H1 (cell line): ENCODE data around the gene KLK10. TPM values are rescaled to one million over a fixed set of nuclear protein-coding genes. Genes with fewer than 3 reads are reported as not detected.

Experiments
- CTCF ChIA-PET: fragments of 300-600 bp; sonication (Branson Sonifier 250); formaldehyde crosslinking; loops from one replicate; lab custom pipeline; 2021; ENCODE audit not compliant: partially characterized antibody; lab: Charles Lee
- POLR2A ChIA-PET: fragments of 300-600 bp; sonication (Branson Sonifier 250); formaldehyde crosslinking; loops from one replicate; lab custom pipeline; 2021; ENCODE audit warnings: inconsistent platforms; ENCODE audit not compliant: partially characterized antibody; lab: Charles Lee
- DNase-seq, 2 experiments: peaks; one replicate each; pipeline versions ENCODE4 v3.0.0 to v3.0.0-alpha.2; 2010 to 2022; ENCODE audit warnings: low spot score in 2 of 2, low read depth in 1 of 2, mixed read lengths in 1 of 2
- FAIRE-seq: peaks from 2 replicates; lab custom pipeline; 2011; peaks lifted over from hg19 to GRCh38; lab: Jason Lieb, UNC
- H2AFZ ChIP-seq: 2 replicates; pipeline ENCODE4 v1.8.1; 2012; ENCODE audit warnings: low read length, inconsistent platforms
- H2AK5ac ChIP-seq: 2 replicates; pipeline ENCODE4 v1.6.1; 2013; ENCODE audit warnings: low read depth, low read length
- H2BK120ac ChIP-seq: replicated peaks from 2 replicates; pipeline ENCODE3; 2013; ENCODE audit warnings: low read depth, low read length, inconsistent platforms
- H2BK12ac ChIP-seq: 2 replicates; pipeline ENCODE4 v1.6.1; 2013; ENCODE audit warnings: low read depth, low read length
- H2BK15ac ChIP-seq: 2 replicates; pipeline ENCODE4 v1.6.1; 2013; ENCODE audit warnings: low read length
- H2BK20ac ChIP-seq: 2 replicates; pipeline ENCODE4 v1.6.1; 2013; ENCODE audit warnings: low read length
- H2BK5ac ChIP-seq: 2 replicates; pipeline ENCODE4 v1.6.1; 2013; ENCODE audit warnings: low read depth, low read length
- H3K14ac ChIP-seq: 2 replicates; pipeline ENCODE4 v1.6.1; 2013; ENCODE audit warnings: inconsistent platforms; ENCODE audit not compliant: insufficient read length
- H3K18ac ChIP-seq: 2 replicates; pipeline ENCODE4 v1.6.1; 2013; ENCODE audit warnings: low read length; ENCODE audit errors: extremely low read depth
- H3K23ac ChIP-seq: 2 replicates; pipeline ENCODE4 v1.6.1; 2013; ENCODE audit warnings: inconsistent platforms; ENCODE audit not compliant: insufficient read length
- H3K23me2 ChIP-seq: 2 replicates; pipeline ENCODE4 v1.6.1; 2013; ENCODE audit warnings: low read depth, low read length
- H3K27ac ChIP-seq: 2 replicates; pipeline ENCODE4 v1.6.1; 2011; ENCODE audit warnings: low read depth, low read length, inconsistent platforms
- H3K27me3 ChIP-seq, 4 experiments: replicated peaks in 1 of 4; 1 replicate in 1 of 4; 2 replicates in 3 of 4; pipeline versions ENCODE4 v1.6.1 to v1.8.1; 2011 to 2013; ENCODE audit warnings: low read length in 3 of 4, mild to moderate bottlenecking in 3 of 4, inconsistent platforms in 2 of 4, mixed read lengths in 2 of 4, moderate library complexity in 1 of 4; ENCODE audit not compliant: control insufficient read depth in 3 of 4, insufficient read depth in 3 of 4; ENCODE audit errors: extremely low read depth in 1 of 4
- H3K36me3 ChIP-seq, 4 experiments: 2 replicates each; pipeline versions ENCODE4 v1.6.1 to v1.8.1; 2011 to 2013; ENCODE audit warnings: mild to moderate bottlenecking in 4 of 4, low read length in 3 of 4, moderate library complexity in 2 of 4, control low read depth in 1 of 4, inconsistent platforms in 1 of 4; ENCODE audit not compliant: insufficient read depth in 4 of 4, control insufficient read depth in 2 of 4
- H3K4ac ChIP-seq: replicated peaks from 2 replicates; pipeline ENCODE3; 2013; ENCODE audit warnings: low read length, low read depth, mixed read lengths, inconsistent platforms; ENCODE audit not compliant: insufficient read length
- H3K4me1 ChIP-seq, 4 experiments: replicated peaks in 1 of 4; 1 replicate in 1 of 4; 2 replicates in 3 of 4; pipeline versions ENCODE4 v1.6.1 to v1.8.1; 2011 to 2013; ENCODE audit warnings: low read length in 3 of 4, inconsistent platforms in 2 of 4, mixed read lengths in 1 of 4; ENCODE audit not compliant: insufficient read depth in 4 of 4, control insufficient read depth in 3 of 4
- H3K4me2 ChIP-seq, 2 experiments: 2 replicates each; pipeline versions ENCODE4 v1.6.1 to v1.8.1; 2011 to 2013; ENCODE audit warnings: low read depth in 2 of 2, low read length in 2 of 2, control low read depth in 1 of 2, inconsistent platforms in 1 of 2, mild to moderate bottlenecking in 1 of 2; ENCODE audit not compliant: insufficient read depth in 1 of 2
- H3K4me3 ChIP-seq, 4 experiments: fragments of 200-600, 300-600 bp in 1 of 4; sonication (generic), shearing (Covaris generic), sonication (Bioruptor Twin) in 1 of 4; 2 replicates each; pipeline versions ENCODE4 v1.5.1 to v1.8.1; 2011 to 2016; ENCODE audit warnings: low read length in 4 of 4, low read depth in 3 of 4, control low read depth in 2 of 4, inconsistent platforms in 2 of 4, mild to moderate bottlenecking in 2 of 4, mixed read lengths in 1 of 4, moderate library complexity in 1 of 4; ENCODE audit not compliant: insufficient read depth in 2 of 4; ENCODE audit errors: extremely low read depth in 1 of 4
- H3K56ac ChIP-seq: replicated peaks from 2 replicates; pipeline ENCODE3; 2013; ENCODE audit warnings: low read depth, mild to moderate bottlenecking, mixed read lengths, low read length, inconsistent platforms; ENCODE audit not compliant: insufficient read length
- H3K79me1 ChIP-seq: 2 replicates; pipeline ENCODE4 v1.6.1; 2013; ENCODE audit warnings: low read depth, low read length, control low read depth
- H3K79me2 ChIP-seq, 2 experiments: 2 replicates each; pipeline versions ENCODE4 v1.6.1 to v1.8.1; 2012 to 2013; ENCODE audit warnings: low read length in 2 of 2, mild to moderate bottlenecking in 2 of 2, inconsistent platforms in 1 of 2; ENCODE audit not compliant: insufficient read depth in 2 of 2, control insufficient read depth in 1 of 2
- H3K9ac ChIP-seq, 4 experiments: replicated peaks in 1 of 4; 1 replicate in 1 of 4; 2 replicates in 3 of 4; pipeline versions ENCODE4 v1.6.1 to v1.8.1; 2011 to 2013; ENCODE audit warnings: low read depth in 3 of 4, low read length in 3 of 4, control low read depth in 2 of 4, mild to moderate bottlenecking in 2 of 4, moderate library complexity in 2 of 4, inconsistent platforms in 1 of 4; ENCODE audit errors: extremely low read depth in 1 of 4
- H3K9me3 ChIP-seq, 2 experiments: 2 replicates each; pipeline versions ENCODE4 v1.6.1 to v1.8.1; 2012 to 2013; ENCODE audit warnings: mild to moderate bottlenecking in 2 of 2, moderate library complexity in 2 of 2, control low read depth in 1 of 2, inconsistent platforms in 1 of 2, low read depth in 1 of 2, low read length in 1 of 2, mixed read lengths in 1 of 2; ENCODE audit not compliant: insufficient read depth in 2 of 2
- H4K20me1 ChIP-seq, 2 experiments: replicated peaks in 1 of 2; 2 replicates each; pipeline versions ENCODE3 to v1.8.1; 2011 to 2013; ENCODE audit warnings: inconsistent platforms in 2 of 2, low read length in 2 of 2, mild to moderate bottlenecking in 1 of 2; ENCODE audit not compliant: insufficient read depth in 2 of 2, control insufficient read depth in 1 of 2
- H4K5ac ChIP-seq: 2 replicates; pipeline ENCODE4 v1.6.1; 2013; ENCODE audit warnings: low read length, low read depth, mixed read lengths, inconsistent platforms; ENCODE audit not compliant: insufficient read length
- H4K8ac ChIP-seq: 2 replicates; pipeline ENCODE4 v1.8.0; 2013; ENCODE audit warnings: mild to moderate bottlenecking, moderate library complexity, low read length, inconsistent platforms; ENCODE audit not compliant: insufficient read depth; ENCODE audit errors: extremely low read depth
- H4K91ac ChIP-seq: replicated peaks from 2 replicates; pipeline ENCODE3; 2013; ENCODE audit warnings: low read length, mixed read lengths, inconsistent platforms; ENCODE audit not compliant: insufficient read length
- CREB1 ChIP-seq: IDR thresholded peaks from 2 replicates; pipeline ENCODE4 v1.6.1; 2012; ENCODE audit warnings: inconsistent platforms
- EGR1 ChIP-seq: IDR thresholded peaks from 2 replicates; pipeline ENCODE4 v1.6.1; 2011; ENCODE audit warnings: low read depth, low read length, borderline replicate concordance
- EZH2 ChIP-seq: fragments of 200-600 bp; sonication (generic); IDR thresholded peaks from 2 replicates; pipeline ENCODE4 v1.7.1; 2012; ENCODE audit warnings: low read depth, mild to moderate bottlenecking, moderate library complexity, low read length, inconsistent platforms; ENCODE audit not compliant: severe bottlenecking
- HDAC2 ChIP-seq, 2 experiments: fragments of 300-600 bp in 1 of 2; sonication (generic) in 1 of 2; IDR thresholded peaks; 2 replicates each; pipeline ENCODE4 v1.6.1; 2011 to 2012; ENCODE audit warnings: low read depth in 2 of 2, low read length in 2 of 2, mild to moderate bottlenecking in 2 of 2, moderate library complexity in 2 of 2, borderline replicate concordance in 1 of 2, inconsistent platforms in 1 of 2
- KDM5A ChIP-seq: fragments of 200-600 bp; IDR thresholded peaks from 2 replicates; pipeline ENCODE4 v1.7.1; 2012; ENCODE audit warnings: mild to moderate bottlenecking, low read length, inconsistent platforms, mixed read lengths
- NRF1 ChIP-seq: IDR thresholded peaks from 2 replicates; pipeline ENCODE4 v1.6.1; 2011; ENCODE audit warnings: mild to moderate bottlenecking, low read depth, low read length, improper control_type of control experiment
- SIRT6 ChIP-seq: IDR thresholded peaks from one replicate; pipeline ENCODE4 v1.7.1; 2012; ENCODE audit warnings: low read length, inconsistent platforms
- WGBS, 2 experiments: shearing (Covaris generic) in 1 of 2; methylation state at CpG; one replicate each; pipeline versions ENCODE4 v1.1.6 to v1.1.7; 2013 to 2015; ENCODE audit warnings: low lambda C conversion rate in 2 of 2, mixed read lengths in 2 of 2, inconsistent platforms in 1 of 2, low coverage in 1 of 2, missing lambda C conversion rate in 1 of 2; ENCODE audit not compliant: insufficient replicate concordance in 2 of 2, insufficient coverage in 1 of 2, insufficient read length in 1 of 2; ENCODE audit errors: extremely low coverage in 1 of 2, missing lambda C conversion rate in 1 of 2; 5-methylcytosine and 5-hydroxymethylcytosine counted together
- polyA plus RNA-seq, 7 experiments: library from polyadenylated mRNA; depleted of rRNA in 3 of 7; stranded (reverse) in 5 of 7; unstranded in 2 of 7; fragments of >200 nt in 5 of 7; fragments of 200-250 nt in 2 of 7; gene quantifications; 1 replicate in 5 of 7; 2 replicates in 1 of 7; 4 replicates in 1 of 7; pipeline versions ENCODE4 v1.2.1 to v1.2.3, GENCODE V29; 2011 to 2013; ENCODE audit warnings: missing spikeins in 2 of 7, mixed read lengths in 2 of 7
- total RNA-seq: library from RNA; stranded (reverse); fragmentation: NEBNext Ultra II Directional; extraction: Animal tissue kit (Norgen Biotek cat#: 25700); gene quantifications from 2 replicates; pipeline ENCODE4 v1.2.1, GENCODE V29; 2021
- TF ChIP-seq, protein P1 (sequence below): IDR thresholded peaks from 2 replicates; pipeline ENCODE4 v1.6.1; 2011; ENCODE audit warnings: low read length, improper control_type of control experiment
- TF ChIP-seq, protein P2 (sequence below): IDR thresholded peaks from 2 replicates; pipeline ENCODE4 v1.6.1; 2012; ENCODE audit warnings: low read length, inconsistent platforms

Gene KLK10
- total and polyA plus RNA-seq, 2 of the 8 experiments (the other 6 are each of a cell fraction or from before 2014, with no cell fraction given): 4.8 to 9.7 TPM

DNA sequence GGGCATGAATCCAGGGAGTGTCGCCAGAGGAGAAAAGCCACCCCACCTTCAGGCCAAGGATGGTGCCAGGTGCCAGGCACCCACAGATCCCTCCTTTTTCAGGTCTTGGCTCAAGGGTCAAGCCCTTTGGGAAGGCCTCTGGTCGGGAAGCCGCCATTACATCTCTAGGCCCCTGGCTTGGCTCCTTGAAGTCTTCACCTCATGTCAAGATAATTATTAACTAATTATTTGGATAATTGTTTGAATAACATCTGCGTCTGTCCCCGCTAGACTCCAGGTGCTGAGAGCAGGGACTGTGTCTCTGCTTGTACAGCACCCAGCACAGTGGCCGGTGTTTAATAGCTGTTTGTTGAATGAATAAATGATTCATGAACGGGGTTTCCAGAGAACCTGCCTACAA lies 44.2 kb upstream of the KLK10 start:
- no peak overlapping the region for H3K18ac ChIP-seq
- no peak overlapping the region for H2AFZ ChIP-seq
- no peaks in the 10 kb centered on the region for H4K20me1 ChIP-seq
- H2BK120ac ChIP-seq: no peak overlapping the region
- no peak overlapping the region for H4K91ac ChIP-seq
- POLR2A ChIA-PET: no interaction called here
- H4K8ac ChIP-seq: no peak overlapping the region
- no peak overlapping the region for H3K23ac ChIP-seq
- H3K9ac ChIP-seq: no peak overlapping the region
- no peaks in the 10 kb centered on the region for H3K9me3 ChIP-seq
- no peak overlapping the region for H3K14ac ChIP-seq
- CTCF ChIA-PET: interaction anchor here (0.6 to 1.2 kb wide), 3 partner anchors 47 to 340 kb away, joined by 3 read pairs; no protein-coding TSS in a partner anchor
- no peak overlapping the region for H2AK5ac ChIP-seq
- no peak overlapping the region; a peak in 1 of 4 replicates for H3K4me2 ChIP-seq
- H3K56ac ChIP-seq: no peak overlapping the region
- H3K4me3 ChIP-seq: no peak overlapping the region
- peak overlapping the region; percentile 12; the same call in 1 of the 2 replicates for H2BK12ac ChIP-seq
- H2BK5ac ChIP-seq: no peak overlapping the region
- H3K4ac ChIP-seq: no peak overlapping the region
- H3K4me1 ChIP-seq: peaks cover 0 to 9% (median 1%) of the 10 kb centered on the region in 4 experiments; a peak in 4 of 7 replicates
- DNase-seq (no peak), FAIRE-seq (no peak)
- peaks cover 15% of the 10 kb centered on the region; the same call in 1 of the 2 replicates for H3K23me2 ChIP-seq
- no peak overlapping the region; the same call in 1 of the 2 replicates for H2BK15ac ChIP-seq
- no peak overlapping the region for H3K27ac ChIP-seq
- no peaks in the 10 kb centered on the region for H3K79me2 ChIP-seq
- H3K79me1 ChIP-seq: no peaks in the 10 kb centered on the region
- no peak overlapping the region for H4K5ac ChIP-seq
- WGBS, 2 experiments: 92% methylated on average over 7 of the region's 7 CpGs; no CpG with 5 or more reads in 1 of the 2 experiments
- no peak overlapping the region for H2BK20ac ChIP-seq
- no peaks in the 10 kb centered on the region; a peak in 1 of 7 replicates for H3K27me3 ChIP-seq
- no peaks in the 10 kb centered on the region for H3K36me3 ChIP-seq
- TF ChIP-seq EZH2 (no peak), SIRT6 (no peak), NRF1 (no peak), KDM5A (no peak), CREB1 (no peak), EGR1 (no peak), HDAC2 (IDR thresholded peaks at IDR 0.05; ENCODE audit: borderline replicate concordance in 1 of 2, low read depth in 2 of 2, low read length in 2 of 2) (no peak)
- TF ChIP-seq, protein P1, sequence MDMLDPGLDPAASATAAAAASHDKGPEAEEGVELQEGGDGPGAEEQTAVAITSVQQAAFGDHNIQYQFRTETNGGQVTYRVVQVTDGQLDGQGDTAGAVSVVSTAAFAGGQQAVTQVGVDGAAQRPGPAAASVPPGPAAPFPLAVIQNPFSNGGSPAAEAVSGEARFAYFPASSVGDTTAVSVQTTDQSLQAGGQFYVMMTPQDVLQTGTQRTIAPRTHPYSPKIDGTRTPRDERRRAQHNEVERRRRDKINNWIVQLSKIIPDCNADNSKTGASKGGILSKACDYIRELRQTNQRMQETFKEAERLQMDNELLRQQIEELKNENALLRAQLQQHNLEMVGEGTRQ: no peak
- TF ChIP-seq, protein P2, sequence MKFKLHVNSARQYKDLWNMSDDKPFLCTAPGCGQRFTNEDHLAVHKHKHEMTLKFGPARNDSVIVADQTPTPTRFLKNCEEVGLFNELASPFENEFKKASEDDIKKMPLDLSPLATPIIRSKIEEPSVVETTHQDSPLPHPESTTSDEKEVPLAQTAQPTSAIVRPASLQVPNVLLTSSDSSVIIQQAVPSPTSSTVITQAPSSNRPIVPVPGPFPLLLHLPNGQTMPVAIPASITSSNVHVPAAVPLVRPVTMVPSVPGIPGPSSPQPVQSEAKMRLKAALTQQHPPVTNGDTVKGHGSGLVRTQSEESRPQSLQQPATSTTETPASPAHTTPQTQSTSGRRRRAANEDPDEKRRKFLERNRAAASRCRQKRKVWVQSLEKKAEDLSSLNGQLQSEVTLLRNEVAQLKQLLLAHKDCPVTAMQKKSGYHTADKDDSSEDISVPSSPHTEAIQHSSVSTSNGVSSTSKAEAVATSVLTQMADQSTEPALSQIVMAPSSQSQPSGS: no peak
